H9 (cell line): ENCODE data around the gene ITIH4. TPM values are rescaled to one million over a fixed set of nuclear protein-coding genes. Genes with fewer than 3 reads are reported as not detected.

Experiments used
- DNase-seq: peaks from one replicate; pipeline ENCODE4 v3.0.0-alpha.2; 2017
- H2AFZ ChIP-seq: one replicate; pipeline ENCODE4 v1.6.1; 2013; ENCODE audit warnings: mild to moderate bottlenecking, low read length, control low read depth, moderate library complexity
- H2AK5ac ChIP-seq: 2 replicates; pipeline ENCODE4 v1.6.1; 2013; ENCODE audit warnings: low read length, control low read depth, mixed read lengths; ENCODE audit not compliant: insufficient read length
- H2BK120ac ChIP-seq: one replicate; pipeline ENCODE4 v1.6.1; 2013; ENCODE audit warnings: low read depth, mild to moderate bottlenecking, low read length, control low read depth, inconsistent platforms; ENCODE audit not compliant: poor library complexity, severe bottlenecking
- H2BK12ac ChIP-seq: 2 replicates; pipeline ENCODE4 v1.6.1; 2013; ENCODE audit warnings: low read length, control low read depth, mixed read lengths, low read depth; ENCODE audit not compliant: insufficient read length
- H2BK15ac ChIP-seq: 2 replicates; pipeline ENCODE4 v1.6.1; 2013; ENCODE audit warnings: low read depth, low read length, control low read depth
- H2BK20ac ChIP-seq: one replicate; pipeline ENCODE4 v1.6.1; 2013; ENCODE audit warnings: low read depth, mild to moderate bottlenecking, low read length, control low read depth, inconsistent platforms; ENCODE audit not compliant: poor library complexity, severe bottlenecking
- H2BK5ac ChIP-seq: 2 replicates; pipeline ENCODE4 v1.6.1; 2013; ENCODE audit warnings: low read length, control low read depth, mixed read lengths; ENCODE audit not compliant: insufficient read length
- H3K14ac ChIP-seq: 2 replicates; pipeline ENCODE4 v1.6.1; 2013; ENCODE audit warnings: low read length, control low read depth; ENCODE audit not compliant: insufficient read depth
- H3K18ac ChIP-seq: 2 replicates; pipeline ENCODE4 v1.6.1; 2013; ENCODE audit warnings: low read depth, mild to moderate bottlenecking, mixed read lengths, low read length, control low read depth; ENCODE audit not compliant: insufficient read length
- H3K23ac ChIP-seq: 2 replicates; pipeline ENCODE4 v1.6.1; 2013; ENCODE audit warnings: low read length, control low read depth, mixed read lengths, low read depth; ENCODE audit not compliant: insufficient read length
- H3K23me2 ChIP-seq: 2 replicates; pipeline ENCODE4 v1.6.1; 2013; ENCODE audit warnings: low read depth, mild to moderate bottlenecking, mixed read lengths, low read length, control low read depth; ENCODE audit not compliant: insufficient read length, poor library complexity, severe bottlenecking
- H3K27ac ChIP-seq: 2 replicates; pipeline ENCODE4 v1.5.1; 2013; ENCODE audit warnings: low read length, control low read depth, mixed read lengths, low read depth; ENCODE audit not compliant: insufficient read length
- H3K27me3 ChIP-seq: 2 replicates; pipeline ENCODE4 v1.6.1; 2013; ENCODE audit warnings: low read length, control low read depth, inconsistent platforms; ENCODE audit not compliant: insufficient read depth
- H3K4ac ChIP-seq: 2 replicates; pipeline ENCODE4 v1.6.1; 2013; ENCODE audit warnings: low read depth, mild to moderate bottlenecking, control low read depth, inconsistent platforms, low read length, moderate library complexity
- H3K4me1 ChIP-seq: 2 replicates; pipeline ENCODE4 v1.6.1; 2013; ENCODE audit warnings: low read length, control low read depth, inconsistent platforms; ENCODE audit not compliant: insufficient read depth
- H3K4me2 ChIP-seq: 2 replicates; pipeline ENCODE4 v1.6.1; 2013; ENCODE audit warnings: low read length, control low read depth, mixed read lengths; ENCODE audit not compliant: insufficient read length, insufficient read depth
- H3K56ac ChIP-seq: 2 replicates; pipeline ENCODE4 v1.6.1; 2013; ENCODE audit warnings: low read depth, mild to moderate bottlenecking, mixed read lengths, low read length, control low read depth; ENCODE audit not compliant: insufficient read length
- H3K79me1 ChIP-seq: 2 replicates; pipeline ENCODE4 v1.6.1; 2013; ENCODE audit warnings: low read depth, mild to moderate bottlenecking, moderate library complexity, low read length, control low read depth, inconsistent platforms; ENCODE audit not compliant: insufficient read depth, poor library complexity, severe bottlenecking
- H3K79me2 ChIP-seq: 2 replicates; pipeline ENCODE4 v1.6.1; 2013; ENCODE audit warnings: low read length, control low read depth, inconsistent platforms; ENCODE audit not compliant: insufficient read depth
- H3K9ac ChIP-seq: 2 replicates; pipeline ENCODE4 v1.6.1; 2013; ENCODE audit warnings: low read length, control low read depth, mixed read lengths; ENCODE audit not compliant: insufficient read length; ENCODE audit errors: extremely low read depth
- H3K9me3 ChIP-seq: one replicate; pipeline ENCODE4 v1.6.1; 2013; ENCODE audit warnings: low read depth, low read length, inconsistent platforms; ENCODE audit not compliant: control insufficient read depth
- H3T11ph ChIP-seq: one replicate; pipeline ENCODE4 v1.6.1; 2013; ENCODE audit warnings: mild to moderate bottlenecking, low read length, control low read depth, inconsistent platforms
- H4K20me1 ChIP-seq: one replicate; pipeline ENCODE4 v1.6.1; 2013; ENCODE audit not compliant: control insufficient read depth, insufficient read length, insufficient read depth
- H4K5ac ChIP-seq: 2 replicates; pipeline ENCODE4 v1.6.1; 2013; ENCODE audit warnings: low read depth, mild to moderate bottlenecking, mixed read lengths, low read length, control low read depth; ENCODE audit not compliant: insufficient read length
- H4K8ac ChIP-seq: replicated peaks from 2 replicates; pipeline ENCODE4 v1.6.1; 2013; ENCODE audit warnings: low read length, control low read depth, mixed read lengths, low read depth; ENCODE audit not compliant: insufficient read length
- H4K91ac ChIP-seq: 2 replicates; pipeline ENCODE4 v1.6.1; 2013; ENCODE audit warnings: low read depth, mild to moderate bottlenecking, moderate library complexity, mixed read lengths, low read length, control low read depth; ENCODE audit not compliant: insufficient read length
- H3K27ac Mint-ChIP-seq, 3 experiments: 2 replicates in 2 of 3; 3 replicates in 1 of 3; pipeline ENCODE4 v1.8.0; 2020 to 2021; ENCODE audit warnings: mixed read lengths in 3 of 3, mild to moderate bottlenecking in 1 of 3, moderate library complexity in 1 of 3
- H3K27me3 Mint-ChIP-seq: 2 replicates; pipeline ENCODE4 v1.8.0; 2021; ENCODE audit warnings: low read depth, mild to moderate bottlenecking, moderate library complexity, mixed read lengths
- H3K36me3 Mint-ChIP-seq, 3 experiments: 2 replicates in 2 of 3; 3 replicates in 1 of 3; pipeline ENCODE4 v1.8.0; 2020 to 2021; ENCODE audit warnings: low read depth in 3 of 3, mixed read lengths in 3 of 3; ENCODE audit not compliant: insufficient read depth in 1 of 3
- H3K4me1 Mint-ChIP-seq, 2 experiments: 2 replicates each; pipeline ENCODE4 v1.8.0; 2020; ENCODE audit warnings: mixed read lengths in 2 of 2
- H3K4me3 Mint-ChIP-seq, 2 experiments: 2 replicates in 1 of 2; 3 replicates in 1 of 2; pipeline ENCODE4 v1.8.0; 2020 to 2021; ENCODE audit warnings: mild to moderate bottlenecking in 2 of 2, mixed read lengths in 2 of 2, moderate library complexity in 1 of 2
- H3K9me3 Mint-ChIP-seq, 2 experiments: 2 replicates in 1 of 2; 3 replicates in 1 of 2; pipeline ENCODE4 v1.8.0; 2020; ENCODE audit warnings: mild to moderate bottlenecking in 2 of 2, mixed read lengths in 2 of 2, moderate library complexity in 1 of 2
- WGBS: extraction: QIAGEN DNeasy Blood & Tissue Kit; methylation state at CpG from one replicate; pipeline ENCODE4 v1.1.7; 2013; ENCODE audit warnings: missing lambda C conversion rate, low lambda C conversion rate, mixed read lengths; ENCODE audit not compliant: insufficient read length; ENCODE audit errors: extremely low coverage; 5-methylcytosine and 5-hydroxymethylcytosine counted together
- total RNA-seq: library from RNA; stranded (reverse); gene quantifications from 2 replicates; pipeline ENCODE4 v1.2.1, GENCODE V29; 2021
- TF ChIP-seq, protein P1 (sequence below): fragments of 200-600 bp; sonication (generic); conservative IDR thresholded peaks from 3 replicates; pipeline ENCODE4 v1.8.0; 2021; ENCODE audit warnings: antibody characterized with exemption, mild to moderate bottlenecking

Gene ITIH4
- total RNA-seq, 1 experiment from 2014 or later, result 3.0 TPM

- no CpG with 5 or more reads among the region's 5 CpGs for WGBS
- Histone ChIP-seq H3K79me2 (peaks cover 3% of the 10 kb centered on the region; the same call in 1 of the 2 replicates), H3K79me1 (no peaks in the 10 kb centered on the region), H3K18ac (no peak overlapping the region), H3K9me3 (no peaks in the 10 kb centered on the region), H2BK120ac (no peak overlapping the region), H2BK5ac (no peak overlapping the region), H3K4me1 (no peaks in the 10 kb centered on the region; the same call in 1 of the 2 replicates), H2AFZ (no peak overlapping the region), H2BK20ac (no peak overlapping the region), H3K27me3 (no peaks in the 10 kb centered on the region), H3K27ac (no peak overlapping the region), H4K8ac (no peak overlapping the region), H2BK12ac (no peak overlapping the region), H3K23me2 (no peaks in the 10 kb centered on the region), H4K20me1 (no peaks in the 10 kb centered on the region), H2BK15ac (no peak overlapping the region), H3K4ac (no peak overlapping the region), H3K4me2 (no peak overlapping the region), H2AK5ac (no peak overlapping the region), H3K23ac (no peak overlapping the region), H3K14ac (no peak overlapping the region), H4K91ac (no peak overlapping the region), H3T11ph (no peak overlapping the region), H3K56ac (no peak overlapping the region), H3K9ac (no peak overlapping the region), H4K5ac (no peak overlapping the region)
- DNase-seq, result no peak
- Mint-ChIP-seq H3K36me3 (peaks cover 0 to 2% (median 0%) of the 10 kb centered on the region in 3 experiments; a peak in 2 of 7 replicates), H3K27ac (no peak overlapping the region), H3K9me3 (no peaks in the 10 kb centered on the region), H3K4me1 (peaks cover 18 to 24% of the 10 kb centered on the region in 2 experiments), H3K27me3 (no peaks in the 10 kb centered on the region), H3K4me3 (no peak overlapping the region)
- TF ChIP-seq, protein P1, sequence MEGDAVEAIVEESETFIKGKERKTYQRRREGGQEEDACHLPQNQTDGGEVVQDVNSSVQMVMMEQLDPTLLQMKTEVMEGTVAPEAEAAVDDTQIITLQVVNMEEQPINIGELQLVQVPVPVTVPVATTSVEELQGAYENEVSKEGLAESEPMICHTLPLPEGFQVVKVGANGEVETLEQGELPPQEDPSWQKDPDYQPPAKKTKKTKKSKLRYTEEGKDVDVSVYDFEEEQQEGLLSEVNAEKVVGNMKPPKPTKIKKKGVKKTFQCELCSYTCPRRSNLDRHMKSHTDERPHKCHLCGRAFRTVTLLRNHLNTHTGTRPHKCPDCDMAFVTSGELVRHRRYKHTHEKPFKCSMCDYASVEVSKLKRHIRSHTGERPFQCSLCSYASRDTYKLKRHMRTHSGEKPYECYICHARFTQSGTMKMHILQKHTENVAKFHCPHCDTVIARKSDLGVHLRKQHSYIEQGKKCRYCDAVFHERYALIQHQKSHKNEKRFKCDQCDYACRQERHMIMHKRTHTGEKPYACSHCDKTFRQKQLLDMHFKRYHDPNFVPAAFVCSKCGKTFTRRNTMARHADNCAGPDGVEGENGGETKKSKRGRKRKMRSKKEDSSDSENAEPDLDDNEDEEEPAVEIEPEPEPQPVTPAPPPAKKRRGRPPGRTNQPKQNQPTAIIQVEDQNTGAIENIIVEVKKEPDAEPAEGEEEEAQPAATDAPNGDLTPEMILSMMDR, result no peak
Observed at GRCh38 chr3:52874160-52874701, 43.8 kb upstream of the ITIH4 start.
